ENCODE measurements around the gene B4GALT2. TPM values are rescaled to one million over a fixed set of nuclear protein-coding genes. Genes with fewer than 3 reads are reported as not detected.

Gene B4GALT2
- total RNA-seq, 1 donor from 2014 or later, result 62.6 TPM

GRCh38 chr1:44024031-44024902 is 45.3 kb downstream of the B4GALT2 start:
- H3K4me3 ChIP-seq (ENCODE audit: low read depth, low read length), result no peak overlapping the region
- no peaks in the 10 kb centered on the region for H3K36me3 ChIP-seq (ENCODE audit: control insufficient read depth, insufficient read depth, low read length)
- no peak for TF ChIP-seq CTCF (IDR thresholded peaks at IDR 0.05; ENCODE audit: insufficient read depth, low read length, poor library complexity, severe bottlenecking)
- no peaks in the 10 kb centered on the region for H3K27me3 ChIP-seq (ENCODE audit: control insufficient read depth, insufficient read depth, low read length)
- no peak for DNase-seq (ENCODE audit: low read depth)

- TF ChIP-seq CTCF (IDR thresholded peaks at IDR 0.05; ENCODE audit: insufficient read depth, low read length, poor library complexity, severe bottlenecking), result no peak
- H3K36me3 ChIP-seq (ENCODE audit: control insufficient read depth, insufficient read depth, low read length), result no peaks in the 10 kb centered on the region
- no peak for DNase-seq (ENCODE audit: low read depth)
- no peak overlapping the region for H3K4me3 ChIP-seq (ENCODE audit: low read depth, low read length)
- H3K27me3 ChIP-seq (ENCODE audit: control insufficient read depth, insufficient read depth, low read length), result no peaks in the 10 kb centered on the region
These were observed 46.0 kb downstream of the B4GALT2 start for GRCh38 chr1:44024903-44025525.

- H3K36me3 ChIP-seq (ENCODE audit: control insufficient read depth, insufficient read depth, low read length), result no peaks in the 10 kb centered on the region
- no peak overlapping the region for H3K4me3 ChIP-seq (ENCODE audit: low read depth, low read length)
- H3K27me3 ChIP-seq (ENCODE audit: control insufficient read depth, insufficient read depth, low read length), result no peaks in the 10 kb centered on the region
- DNase-seq (ENCODE audit: low read depth), result no peak
- no peak for TF ChIP-seq CTCF (IDR thresholded peaks at IDR 0.05; ENCODE audit: insufficient read depth, low read length, poor library complexity, severe bottlenecking)
These were observed 46.8 kb downstream of the B4GALT2 start for GRCh38 chr1:44025816-44026215.

- no peak for DNase-seq (ENCODE audit: low read depth)
- TF ChIP-seq CTCF (IDR thresholded peaks at IDR 0.05; ENCODE audit: insufficient read depth, low read length, poor library complexity, severe bottlenecking), result no peak
- Histone ChIP-seq H3K4me3 (ENCODE audit: low read depth, low read length) (no peak overlapping the region), H3K27me3 (ENCODE audit: control insufficient read depth, insufficient read depth, low read length) (no peaks in the 10 kb centered on the region), H3K36me3 (ENCODE audit: control insufficient read depth, insufficient read depth, low read length) (no peaks in the 10 kb centered on the region)
These were observed 48.3 kb downstream of the B4GALT2 start for GRCh38 chr1:44027320-44027719.

GRCh38 chr1:44029260-44029910 is 50.4 kb downstream of the B4GALT2 start:
- Histone ChIP-seq H3K36me3 (ENCODE audit: control insufficient read depth, insufficient read depth, low read length) (no peaks in the 10 kb centered on the region), H3K27me3 (ENCODE audit: control insufficient read depth, insufficient read depth, low read length) (no peaks in the 10 kb centered on the region), H3K4me3 (ENCODE audit: low read depth, low read length) (peak overlapping the region; percentile 70)
- no peak for TF ChIP-seq CTCF (IDR thresholded peaks at IDR 0.05; ENCODE audit: insufficient read depth, low read length, poor library complexity, severe bottlenecking)
- DNase-seq (ENCODE audit: low read depth), result no peak

Measured in kidney epithelial cell (primary cell).